Activated CD4-positive, alpha-beta T cell treated with anti-CD3 and anti-CD28 coated beads, Interleukin-2, Interleukin-6, amounts not matched to agents 100 ng/mL and 50 ng/mL, durations not matched to agents 16 hours and 8 hours (primary cell): ENCODE results near the gene MRC1.
"Not testable (repeated sequence)": the region's sequence is repeated elsewhere in the genome, so short reads cannot be mapped to it uniquely, and the experiment has no call there.

Source experiments
- DNase-seq: peaks from one replicate; pipeline ENCODE4 v3.0.0-alpha.2; 2020

Gene MRC1

GRCh38 chr10:17910125-17910789 lies 101.1 kb downstream of the MRC1 start:
- peak; percentile 44 for DNase-seq

GRCh38 chr10:17912754-17913153 lies 103.6 kb downstream of the MRC1 start:
- DNase-seq, result no peak

- no peak for DNase-seq
Measured at GRCh38 chr10:17913604-17914003, 104.5 kb downstream of the MRC1 start.

GRCh38 chr10:17914169-17915045 lies 105.3 kb downstream of the MRC1 start:
- no peak for DNase-seq

- DNase-seq, result no peak
Measured at GRCh38 chr10:17915181-17915580, 106.0 kb downstream of the MRC1 start.

GRCh38 chr10:17918187-17918903 lies 109.2 kb downstream of the MRC1 start:
- DNase-seq, result no peak

GRCh38 chr10:17921378-17921777 lies 112.2 kb downstream of the MRC1 start:
- no peak for DNase-seq

- DNase-seq, result no peak
Measured at GRCh38 chr10:17923728-17924127, 114.6 kb downstream of the MRC1 start.

- DNase-seq, result no peak
Measured at GRCh38 chr10:17943033-17943745, 134.0 kb downstream of the MRC1 start.

- DNase-seq, result not testable (repeated sequence)
Measured at GRCh38 chr10:17950269-17950668, 141.1 kb downstream of the MRC1 start.

- DNase-seq, result no peak
Measured at GRCh38 chr10:17950726-17951125, 141.6 kb downstream of the MRC1 start.

GRCh38 chr10:17951868-17952371 lies 142.8 kb downstream of the MRC1 start, which contains the start of gene SLC39A12:
SLC39A12 (plus strand) TSS chr10:17951918; CDS start chr10:17953277, 1,359 bp downstream.
- DNase-seq, result no peak

GRCh38 chr10:17954372-17954771 lies 145.2 kb downstream of the MRC1 start:
- DNase-seq, result not testable (repeated sequence)

- DNase-seq, result no peak
Measured at GRCh38 chr10:17954861-17955260, 145.7 kb downstream of the MRC1 start.

GRCh38 chr10:17958049-17958448 lies 148.9 kb downstream of the MRC1 start:
- no peak for DNase-seq

GRCh38 chr10:17959870-17960269 lies 150.7 kb downstream of the MRC1 start:
- DNase-seq, result no peak
